ENCODE measurements around the gene SZRD1.

SZRD1 gene

GRCh38 chr1:16393570-16394521 is 26.8 kb downstream of the SZRD1 start:
- H3K4me3 ChIP-seq (ENCODE audit: low read length): no peak overlapping the region
- no peaks in the 10 kb centered on the region for H3K36me3 ChIP-seq (replicated peaks; ENCODE audit: low read depth, low read length)
- no peak overlapping the region for H3K27ac ChIP-seq (ENCODE audit: low read length)
- H2AFZ ChIP-seq (ENCODE audit: low read depth, low read length): no peak overlapping the region
- H3K9me3 ChIP-seq (ENCODE audit: insufficient read depth, low read length): no peaks in the 10 kb centered on the region
- H3K9ac ChIP-seq (ENCODE audit: low read length): no peak overlapping the region
- no peak for TF ChIP-seq CTCF (IDR thresholded peaks at IDR 0.05; ENCODE audit: low read depth, low read length)
- TF ChIP-seq EZH2phosphoT487 (IDR thresholded peaks at IDR 0.05; ENCODE audit: low read depth): no peak
- H3K4me1 ChIP-seq (ENCODE audit: low read length): peaks cover under 1% of the 10 kb centered on the region
- no peaks in the 10 kb centered on the region for H3K27me3 ChIP-seq (ENCODE audit: low read depth, low read length)
- H3K4me2 ChIP-seq (ENCODE audit: low read length): no peak overlapping the region
- peaks cover 43% of the 10 kb centered on the region for H3K79me2 ChIP-seq (ENCODE audit: low read length)
- H4K20me1 ChIP-seq (ENCODE audit: insufficient read depth, low read length): peaks cover 31% of the 10 kb centered on the region

GRCh38 chr1:16394977-16395376 is 27.9 kb downstream of the SZRD1 start:
- Histone ChIP-seq H2AFZ (ENCODE audit: low read depth, low read length) (no peak overlapping the region), H3K4me3 (ENCODE audit: low read length) (no peak overlapping the region), H3K4me1 (ENCODE audit: low read length) (no peaks in the 10 kb centered on the region), H3K9ac (ENCODE audit: low read length) (no peak overlapping the region), H3K27ac (ENCODE audit: low read length) (no peak overlapping the region), H4K20me1 (ENCODE audit: insufficient read depth, low read length) (peaks cover 28% of the 10 kb centered on the region), H3K36me3 (replicated peaks; ENCODE audit: low read depth, low read length) (no peaks in the 10 kb centered on the region), H3K79me2 (ENCODE audit: low read length) (peaks cover 35% of the 10 kb centered on the region), H3K27me3 (ENCODE audit: low read depth, low read length) (no peaks in the 10 kb centered on the region), H3K9me3 (ENCODE audit: insufficient read depth, low read length) (no peaks in the 10 kb centered on the region), H3K4me2 (ENCODE audit: low read length) (no peak overlapping the region)
- TF ChIP-seq EZH2phosphoT487 (IDR thresholded peaks at IDR 0.05; ENCODE audit: low read depth) (no peak), CTCF (IDR thresholded peaks at IDR 0.05; ENCODE audit: low read depth, low read length) (no peak)

GRCh38 chr1:16396591-16396990 is 29.5 kb downstream of the SZRD1 start:
- Histone ChIP-seq H3K27me3 (ENCODE audit: low read depth, low read length) (no peaks in the 10 kb centered on the region), H4K20me1 (ENCODE audit: insufficient read depth, low read length) (peaks cover 17% of the 10 kb centered on the region), H3K9me3 (ENCODE audit: insufficient read depth, low read length) (no peaks in the 10 kb centered on the region), H3K4me3 (ENCODE audit: low read length) (no peak overlapping the region), H3K9ac (ENCODE audit: low read length) (no peak overlapping the region), H3K4me1 (ENCODE audit: low read length) (no peaks in the 10 kb centered on the region), H3K4me2 (ENCODE audit: low read length) (no peak overlapping the region), H3K36me3 (replicated peaks; ENCODE audit: low read depth, low read length) (no peaks in the 10 kb centered on the region), H3K27ac (ENCODE audit: low read length) (no peak overlapping the region), H2AFZ (ENCODE audit: low read depth, low read length) (no peak overlapping the region), H3K79me2 (ENCODE audit: low read length) (peaks cover 19% of the 10 kb centered on the region)
- TF ChIP-seq EZH2phosphoT487 (IDR thresholded peaks at IDR 0.05; ENCODE audit: low read depth): no peak
- no peak for TF ChIP-seq CTCF (IDR thresholded peaks at IDR 0.05; ENCODE audit: low read depth, low read length)

- Histone ChIP-seq H3K79me2 (ENCODE audit: low read length) (peaks cover 13% of the 10 kb centered on the region), H3K4me1 (ENCODE audit: low read length) (no peaks in the 10 kb centered on the region), H3K4me3 (ENCODE audit: low read length) (no peak overlapping the region), H3K4me2 (ENCODE audit: low read length) (no peak overlapping the region), H3K36me3 (replicated peaks; ENCODE audit: low read depth, low read length) (no peaks in the 10 kb centered on the region), H4K20me1 (ENCODE audit: insufficient read depth, low read length) (peaks cover 11% of the 10 kb centered on the region), H3K9me3 (ENCODE audit: insufficient read depth, low read length) (no peaks in the 10 kb centered on the region), H2AFZ (ENCODE audit: low read depth, low read length) (no peak overlapping the region), H3K27me3 (ENCODE audit: low read depth, low read length) (no peaks in the 10 kb centered on the region), H3K9ac (ENCODE audit: low read length) (no peak overlapping the region), H3K27ac (ENCODE audit: low read length) (no peak overlapping the region)
- TF ChIP-seq CTCF (IDR thresholded peaks at IDR 0.05; ENCODE audit: low read depth, low read length): no peak
- no peak for TF ChIP-seq EZH2phosphoT487 (IDR thresholded peaks at IDR 0.05; ENCODE audit: low read depth)
Observed at GRCh38 chr1:16397120-16397519, 30.1 kb downstream of the SZRD1 start.

All from OCI-LY3 (cell line).